SK-N-SH (cell line): Measurements from ENCODE around the gene LAMA4. TPM values are rescaled to one million over a fixed set of nuclear protein-coding genes. Genes with fewer than 3 reads are reported as not detected.

Source experiments
- CTCF ChIA-PET: fragments of 300-600, 350-600 bp; formaldehyde crosslinking; extraction: SDS; loops from one replicate; lab custom pipeline; 2021; lab: Yijun Ruan, JAX
- POLR2A ChIA-PET: fragments of 350-600 bp; sonication (Branson Sonifier 250); formaldehyde crosslinking; extraction: SDS; loops from one replicate; lab custom pipeline; 2020; ENCODE audit warnings: antibody characterized with exemption, inconsistent platforms; lab: Yijun Ruan, JAX
- DNase-seq: peaks from one replicate; pipeline ENCODE4 v3.0.0; 2012
- H2AFZ ChIP-seq: fragments of 200-600 bp; sonication (generic); 2 replicates; pipeline ENCODE4 v1.8.1; 2016; ENCODE audit warnings: antibody characterized with exemption, mild to moderate bottlenecking, low read depth
- H3F3A ChIP-seq: fragments of 200-600 bp; sonication (generic); replicated peaks from 2 replicates; pipeline ENCODE3; 2016; ENCODE audit warnings: antibody characterized with exemption, mild to moderate bottlenecking; ENCODE audit not compliant: insufficient read depth
- H3K27ac ChIP-seq, 2 experiments: fragments of 200-500 bp in 1 of 2; fragments of 200-600 bp in 1 of 2; sonication (Bioruptor generic) in 1 of 2; sonication (generic), shearing (Covaris generic) in 1 of 2; 2 replicates each; pipeline versions ENCODE4 v1.5.1 to v1.6.1; 2014 to 2016; ENCODE audit warnings: low read depth in 2 of 2, inconsistent platforms in 1 of 2, low read length in 1 of 2, mild to moderate bottlenecking in 1 of 2, mixed read lengths in 1 of 2
- H3K27me3 ChIP-seq: fragments of 200-600 bp; sonication (generic), shearing (Covaris generic); 2 replicates; pipeline ENCODE4 v1.6.1; 2016; ENCODE audit warnings: mixed run types; ENCODE audit not compliant: insufficient read depth
- H3K36me3 ChIP-seq, 2 experiments: fragments of 200-500 bp in 1 of 2; fragments of 200-600 bp in 1 of 2; sonication (Bioruptor generic) in 1 of 2; sonication (generic) in 1 of 2; replicated peaks in 1 of 2; 2 replicates each; pipeline versions ENCODE3 to v1.5.1; 2014 to 2016; ENCODE audit warnings: low read length in 1 of 2, mild to moderate bottlenecking in 1 of 2; ENCODE audit not compliant: insufficient read depth in 2 of 2, control insufficient read depth in 1 of 2
- H3K4me1 ChIP-seq, 2 experiments: fragments of 200-500 bp in 1 of 2; fragments of 200-600 bp in 1 of 2; sonication (Bioruptor generic) in 1 of 2; sonication (generic), shearing (Covaris generic) in 1 of 2; 2 replicates each; pipeline versions ENCODE4 v1.5.1 to v1.6.1; 2014 to 2016; ENCODE audit warnings: low read depth in 1 of 2, low read length in 1 of 2, mixed run types in 1 of 2; ENCODE audit not compliant: insufficient read depth in 2 of 2, control insufficient read depth in 1 of 2
- H3K4me2 ChIP-seq: fragments of 200-600 bp; sonication (generic), shearing (Covaris generic); 2 replicates; pipeline ENCODE4 v1.6.1; 2017; ENCODE audit warnings: mixed run types
- H3K4me3 ChIP-seq, 2 experiments: fragments of 200-500 bp in 1 of 2; fragments of 200-600 bp in 1 of 2; sonication (Bioruptor generic) in 1 of 2; sonication (generic), shearing (Covaris generic) in 1 of 2; 2 replicates each; pipeline versions ENCODE4 v1.5.1 to v1.8.1; 2014 to 2016; ENCODE audit warnings: low read depth in 2 of 2, inconsistent platforms in 1 of 2, low read length in 1 of 2, mild to moderate bottlenecking in 1 of 2, mixed read lengths in 1 of 2, moderate library complexity in 1 of 2
- H3K79me2 ChIP-seq: fragments of 200-600 bp; sonication (generic); 2 replicates; pipeline ENCODE4 v1.8.1; 2017; ENCODE audit warnings: mild to moderate bottlenecking; ENCODE audit not compliant: insufficient read depth
- H3K9ac ChIP-seq: fragments of 200-600 bp; sonication (generic); 2 replicates; pipeline ENCODE4 v1.6.1; 2017; ENCODE audit warnings: mixed run types
- H3K9me2 ChIP-seq: fragments of 200-600 bp; sonication (generic); 2 replicates; pipeline ENCODE4 v1.6.1; 2017; ENCODE audit warnings: mixed run types
- H3K9me3 ChIP-seq: fragments of 200-600 bp; sonication (generic); 2 replicates; pipeline ENCODE4 v1.6.1; 2017; ENCODE audit warnings: mixed run types, mild to moderate bottlenecking, moderate library complexity
- H4K20me1 ChIP-seq: fragments of 200-600 bp; sonication (generic); 2 replicates; pipeline ENCODE4 v1.6.1; 2017; ENCODE audit warnings: mild to moderate bottlenecking, mixed run types; ENCODE audit not compliant: insufficient read depth
- CHD2 ChIP-seq: fragments of 150-350 bp; IDR thresholded peaks from 2 replicates; pipeline ENCODE4 v1.6.1; 2018; ENCODE audit warnings: low read length; ENCODE audit not compliant: partially characterized antibody
- CTCF ChIP-seq: fragments of 200-600 bp; sonication (generic); IDR thresholded peaks from 2 replicates; pipeline ENCODE4 v1.6.1; 2017; ENCODE audit warnings: antibody characterized with exemption, mild to moderate bottlenecking, moderate library complexity
- ELF1 ChIP-seq: IDR thresholded peaks from 2 replicates; pipeline ENCODE4 v1.4.0; 2012
- GABPA ChIP-seq: IDR thresholded peaks from 2 replicates; pipeline ENCODE4 v1.4.0; 2012; ENCODE audit warnings: low read depth, mild to moderate bottlenecking
- IRF3 ChIP-seq: fragments of 150-350 bp; IDR thresholded peaks from 2 replicates; pipeline ENCODE4 v1.6.1; 2016; ENCODE audit warnings: mild to moderate bottlenecking, low read depth, low read length
- MAX ChIP-seq: IDR thresholded peaks from 2 replicates; pipeline ENCODE4 v1.4.0; 2012; ENCODE audit warnings: low read depth
- MEF2A ChIP-seq: IDR thresholded peaks from 2 replicates; pipeline ENCODE4 v1.4.0; 2012; ENCODE audit warnings: low read depth, borderline replicate concordance
- NRF1 ChIP-seq: IDR thresholded peaks from 2 replicates; pipeline ENCODE4 v1.6.1; 2012; ENCODE audit warnings: low read depth, mild to moderate bottlenecking, low read length
- POLR2AphosphoS5 ChIP-seq: IDR thresholded peaks from 2 replicates; pipeline ENCODE4 v1.6.1; 2012; ENCODE audit warnings: low read depth, low read length
- RCOR1 ChIP-seq: fragments of 150-350 bp; IDR thresholded peaks from 2 replicates; pipeline ENCODE4 v1.6.1; 2017; ENCODE audit warnings: antibody characterized with exemption, low read length
- RFX5 ChIP-seq: IDR thresholded peaks from 2 replicates; pipeline ENCODE4 v1.6.1; 2012; ENCODE audit warnings: mild to moderate bottlenecking, improper control_type of control experiment, low read length
- TEAD4 ChIP-seq: IDR thresholded peaks from 2 replicates; pipeline ENCODE4 v1.4.0; 2012; ENCODE audit warnings: mild to moderate bottlenecking, borderline replicate concordance; ENCODE audit not compliant: insufficient read depth
- USF1 ChIP-seq: IDR thresholded peaks from 2 replicates; pipeline ENCODE4 v1.4.0; 2012; ENCODE audit warnings: low read depth, borderline replicate concordance
- USF2 ChIP-seq: fragments of 150-350 bp; IDR thresholded peaks from 2 replicates; pipeline ENCODE4 v1.6.1; 2017; ENCODE audit warnings: antibody characterized with exemption, low read length, low read depth, borderline replicate concordance
- YY1 ChIP-seq: IDR thresholded peaks from 2 replicates; pipeline ENCODE4 v1.4.0; 2012; ENCODE audit warnings: low read depth, mild to moderate bottlenecking
- ZBTB33 ChIP-seq: IDR thresholded peaks from 2 replicates; pipeline ENCODE4 v1.4.0; 2012; ENCODE audit warnings: low read depth, borderline replicate concordance
- WGBS: methylation state at CpG from one replicate; pipeline ENCODE4 v1.1.6; 2017; ENCODE audit warnings: low lambda C conversion rate; 5-methylcytosine and 5-hydroxymethylcytosine counted together
- polyA plus RNA-seq, 3 experiments: library from polyadenylated mRNA; depleted of rRNA; stranded (reverse); fragments of >200 nt; gene quantifications; 2 replicates each; pipeline ENCODE4 v1.2.3, GENCODE V29; 2012

Gene LAMA4
- polyA plus RNA-seq, 1 of the 3 experiments (the other 2 are of a cell fraction), result 9.4 TPM

- peaks cover 3 to 12% of the 10 kb centered on the region in 2 experiments; a peak in 2 of 4 replicates for H3K4me1 ChIP-seq
- no peaks in the 10 kb centered on the region for H3K9me2 ChIP-seq
- 90% methylated on average over 7 of the region's 7 CpGs for WGBS
- no peaks in the 10 kb centered on the region for H3K27me3 ChIP-seq
- no peaks in the 10 kb centered on the region for H3K9me3 ChIP-seq
- no peaks in the 10 kb centered on the region for H3K79me2 ChIP-seq
- DNase-seq, result no peak
- H3F3A ChIP-seq, result no peaks in the 10 kb centered on the region
- no peak overlapping the region for H3K4me2 ChIP-seq
- H3K27ac ChIP-seq, result no peak overlapping the region
- POLR2A ChIA-PET, result no interaction called here
- CTCF ChIA-PET, result interaction anchor here (1.2 to 5.3 kb wide), 2 partner anchors 11 to 94 kb away, joined by 3 to 38 read pairs; no protein-coding TSS in a partner anchor
- H3K36me3 ChIP-seq, result no peaks in the 10 kb centered on the region
- H3K4me3 ChIP-seq, result no peak overlapping the region
- TF ChIP-seq GABPA (no peak), RCOR1 (no peak), NRF1 (no peak), MEF2A (no peak), USF1 (no peak), CHD2 (no peak), ZBTB33 (no peak), RFX5 (no peak), POLR2AphosphoS5 (no peak), USF2 (no peak), ELF1 (no peak), TEAD4 (no peak), IRF3 (no peak), YY1 (no peak), CTCF (no peak), MAX (no peak)
- H3K9ac ChIP-seq, result no peak overlapping the region
- H2AFZ ChIP-seq, result no peak overlapping the region
- no peaks in the 10 kb centered on the region for H4K20me1 ChIP-seq
Observed at GRCh38 chr6:112257178-112257855, 3.0 kb upstream of the LAMA4 start.
